IMR-90 (cell line): ENCODE results near the gene FKBP14. TPM values are rescaled to one million over a fixed set of nuclear protein-coding genes. Genes with fewer than 3 reads are reported as not detected.

Experiments used
- ATAC-seq: fragments of 200-7000 bp; cut with Tn5 transposase; 2 replicates; pipeline ENCODE4 v1.9.1; 2020; ENCODE audit warnings: low read depth, mild to moderate bottlenecking, moderate library complexity
- BruUV-seq: library from RNA; stranded (reverse); fragments of 400-500 nt; replicated peaks from 2 replicates; lab custom pipeline; 2021; lab: Mats Ljungman, UMichigan
- CTCF ChIA-PET: fragments of 300-600 bp; formaldehyde crosslinking; extraction: SDS; loops from one replicate; lab custom pipeline; 2021; ENCODE audit warnings: antibody characterized with exemption; lab: Yijun Ruan, JAX
- POLR2A ChIA-PET: fragments of 300-600 bp; sonication (Branson Sonifier 250); formaldehyde crosslinking; loops from one replicate; lab custom pipeline; 2022; ENCODE audit warnings: antibody characterized with exemption; ENCODE audit not compliant: unreplicated experiment; lab: Charles Lee
- DNase-seq: peaks from one replicate; pipeline ENCODE4 v3.0.0; 2013
- H2AFZ ChIP-seq: replicated peaks from 2 replicates; pipeline ENCODE3; 2013; ENCODE audit warnings: low read length, mild to moderate bottlenecking; ENCODE audit not compliant: poor library complexity
- H2AK5ac ChIP-seq: 2 replicates; pipeline ENCODE4 v1.6.1; 2013; ENCODE audit warnings: low read depth, low read length, inconsistent platforms
- H2AK9ac ChIP-seq: replicated peaks from 2 replicates; pipeline ENCODE3; 2013; ENCODE audit warnings: mild to moderate bottlenecking, low read depth, low read length, moderate library complexity; ENCODE audit not compliant: poor library complexity
- H2BK120ac ChIP-seq: 2 replicates; pipeline ENCODE4 v1.6.1; 2013; ENCODE audit warnings: low read depth, low read length, inconsistent platforms
- H2BK15ac ChIP-seq: 3 replicates; pipeline ENCODE4 v1.6.1; 2013; ENCODE audit warnings: low read depth, low read length, inconsistent platforms
- H2BK20ac ChIP-seq: 2 replicates; pipeline ENCODE4 v1.6.1; 2013; ENCODE audit warnings: low read depth, mild to moderate bottlenecking, inconsistent platforms, low read length, moderate library complexity
- H2BK5ac ChIP-seq: 2 replicates; pipeline ENCODE4 v1.6.1; 2013; ENCODE audit warnings: mild to moderate bottlenecking, low read depth, low read length, inconsistent platforms; ENCODE audit not compliant: poor library complexity, severe bottlenecking
- H3K14ac ChIP-seq: replicated peaks from 2 replicates; pipeline ENCODE4 v1.6.1; 2013; ENCODE audit warnings: low read depth, low read length, inconsistent platforms
- H3K18ac ChIP-seq: 2 replicates; pipeline ENCODE4 v1.6.1; 2013; ENCODE audit warnings: low read depth, low read length, control low read depth
- H3K23ac ChIP-seq: 2 replicates; pipeline ENCODE4 v1.6.1; 2013; ENCODE audit warnings: low read depth, low read length, inconsistent platforms
- H3K27ac ChIP-seq: 2 replicates; pipeline ENCODE4 v1.5.1; 2013; ENCODE audit warnings: mild to moderate bottlenecking, control low read depth, low read length; ENCODE audit not compliant: insufficient read depth
- H3K27me3 ChIP-seq: 2 replicates; pipeline ENCODE4 v1.6.1; 2013; ENCODE audit warnings: low read length; ENCODE audit not compliant: control insufficient read depth, insufficient read depth
- H3K36me3 ChIP-seq: 2 replicates; pipeline ENCODE4 v1.6.1; 2013; ENCODE audit warnings: low read length, mixed read lengths; ENCODE audit not compliant: control insufficient read depth, insufficient read depth
- H3K4ac ChIP-seq: 2 replicates; pipeline ENCODE4 v1.6.1; 2013; ENCODE audit warnings: low read depth, low read length, inconsistent platforms
- H3K4me1 ChIP-seq: 2 replicates; pipeline ENCODE4 v1.6.1; 2013; ENCODE audit warnings: low read length, mixed read lengths; ENCODE audit not compliant: control insufficient read depth, insufficient read depth
- H3K4me2 ChIP-seq: 2 replicates; pipeline ENCODE4 v1.6.1; 2013; ENCODE audit warnings: low read depth, mild to moderate bottlenecking, control low read depth, low read length, moderate library complexity
- H3K4me3 ChIP-seq: 2 replicates; pipeline ENCODE4 v1.5.1; 2013; ENCODE audit warnings: low read depth, mild to moderate bottlenecking, control low read depth, low read length, moderate library complexity; ENCODE audit not compliant: insufficient read depth
- H3K56ac ChIP-seq: 2 replicates; pipeline ENCODE4 v1.6.1; 2013; ENCODE audit warnings: low read length, inconsistent platforms; ENCODE audit not compliant: insufficient read depth; ENCODE audit errors: extremely low read depth
- H3K79me1 ChIP-seq, 2 experiments: 2 replicates each; pipeline ENCODE4 v1.6.1; 2013; ENCODE audit warnings: low read length in 2 of 2, inconsistent platforms in 1 of 2, low read depth in 1 of 2
- H3K9ac ChIP-seq: 2 replicates; pipeline ENCODE4 v1.6.1; 2013; ENCODE audit warnings: low read depth, low read length, control low read depth
- H3K9me1 ChIP-seq: 2 replicates; pipeline ENCODE4 v1.6.1; 2013; ENCODE audit warnings: low read length, inconsistent platforms; ENCODE audit not compliant: insufficient read depth
- H3K9me3 ChIP-seq: 2 replicates; pipeline ENCODE4 v1.6.1; 2013; ENCODE audit warnings: low read length; ENCODE audit not compliant: control insufficient read depth, insufficient read depth
- H4K20me1 ChIP-seq: 2 replicates; pipeline ENCODE4 v1.6.1; 2013; ENCODE audit warnings: low read length, inconsistent platforms; ENCODE audit not compliant: insufficient read depth
- H4K5ac ChIP-seq: 2 replicates; pipeline ENCODE4 v1.6.1; 2013; ENCODE audit warnings: mild to moderate bottlenecking, low read depth, low read length, control low read depth
- H4K8ac ChIP-seq, 2 experiments: 2 replicates each; pipeline ENCODE4 v1.6.1; 2013; ENCODE audit warnings: low read depth in 2 of 2, low read length in 2 of 2, control low read depth in 1 of 2, inconsistent platforms in 1 of 2
- H4K91ac ChIP-seq: 2 replicates; pipeline ENCODE4 v1.6.1; 2013; ENCODE audit warnings: low read depth, low read length, inconsistent platforms; ENCODE audit not compliant: insufficient read depth
- BHLHE40 ChIP-seq: fragments of 150-350 bp; IDR thresholded peaks from 2 replicates; pipeline ENCODE4 v1.6.1; 2016; ENCODE audit warnings: mild to moderate bottlenecking, low read depth, low read length
- CEBPB ChIP-seq: IDR thresholded peaks from 2 replicates; pipeline ENCODE4 v1.6.1; 2012; ENCODE audit warnings: low read depth, low read length, improper control_type of control experiment
- CHD1 ChIP-seq: IDR thresholded peaks from 2 replicates; pipeline ENCODE4 v1.6.1; 2012; ENCODE audit warnings: low read depth, low read length, improper control_type of control experiment
- FOS ChIP-seq: fragments of 150-350 bp; IDR thresholded peaks from 2 replicates; pipeline ENCODE4 v1.6.1; 2016; ENCODE audit warnings: low read depth, low read length
- MAZ ChIP-seq: IDR thresholded peaks from 2 replicates; pipeline ENCODE4 v1.6.1; 2012; ENCODE audit warnings: low read depth, mild to moderate bottlenecking, low read length, improper control_type of control experiment, moderate library complexity, borderline replicate concordance
- MXI1 ChIP-seq: IDR thresholded peaks from 2 replicates; pipeline ENCODE4 v1.6.1; 2012; ENCODE audit warnings: low read depth, mild to moderate bottlenecking, low read length, moderate library complexity, borderline replicate concordance
- NFE2L2 ChIP-seq: fragments of 150-350 bp; IDR thresholded peaks from 2 replicates; pipeline ENCODE4 v1.6.1; 2016; ENCODE audit warnings: low read depth, mild to moderate bottlenecking, low read length
- POLR2A ChIP-seq: IDR thresholded peaks from 2 replicates; pipeline ENCODE4 v1.6.1; 2012; ENCODE audit warnings: mild to moderate bottlenecking, low read depth, low read length
- RAD21 ChIP-seq: IDR thresholded peaks from 2 replicates; pipeline ENCODE4 v1.6.1; 2012; ENCODE audit warnings: low read length, improper control_type of control experiment
- RCOR1 ChIP-seq: IDR thresholded peaks from 2 replicates; pipeline ENCODE4 v1.6.1; 2012; ENCODE audit warnings: mild to moderate bottlenecking, low read length, improper control_type of control experiment; ENCODE audit not compliant: insufficient replicate concordance
- RFX5 ChIP-seq: IDR thresholded peaks from 2 replicates; pipeline ENCODE4 v1.8.0; 2012; ENCODE audit warnings: low read depth, mild to moderate bottlenecking, low read length, moderate library complexity
- SMC3 ChIP-seq: fragments of 150-350 bp; IDR thresholded peaks from 2 replicates; pipeline ENCODE4 v1.6.1; 2016; ENCODE audit warnings: low read depth, mild to moderate bottlenecking, antibody characterized with exemption, low read length, moderate library complexity
- WGBS, 2 experiments: methylation state at CpG; one replicate each; pipeline versions ENCODE4 v1.1.5 to v1.1.7; 2013; ENCODE audit warnings: missing lambda C conversion rate in 2 of 2; ENCODE audit not compliant: insufficient read length in 1 of 2; ENCODE audit errors: extremely low coverage in 2 of 2; 5-methylcytosine and 5-hydroxymethylcytosine counted together
- dilution Hi-C: fragments of 300-500 bp; cut with HindIII; formaldehyde crosslinking; loops from one replicate; pipeline ENCODE4 v1.14.3; 2018; ENCODE audit warnings: low sequenced_read_pairs; ENCODE audit not compliant: unreplicated experiment
- in situ Hi-C: fragments of 300-500 bp; cut with MboI; formaldehyde crosslinking; loops from 3 replicates; pipeline ENCODE4 v1.14.3; 2019; ENCODE audit warnings: low sequenced_read_pairs, inconsistent platforms, mixed read lengths
- intact Hi-C: fragments of 100-400 bp; cut with micrococcal nuclease; formaldehyde crosslinking; loops from 2 replicates; pipeline ENCODE4 v1.10.0; 2022
- polyA plus RNA-seq, 3 experiments: library from polyadenylated mRNA; depleted of rRNA; stranded (reverse); fragments of >200 nt; gene quantifications; 2 replicates each; pipeline ENCODE4 v1.2.3, GENCODE V29; 2012; ENCODE audit warnings: low replicate concordance in 1 of 3
- total RNA-seq: library from RNA; depleted of rRNA; stranded (reverse); fragments of >200 nt; gene quantifications from 2 replicates; pipeline ENCODE4 v1.2.3, GENCODE V29; 2012
- TF ChIP-seq, protein P1 (sequence below): conservative IDR thresholded peaks from 2 replicates; pipeline ENCODE4 v1.5.1; 2012; ENCODE audit warnings: mild to moderate bottlenecking, low read depth, low read length, improper control_type of control experiment
- TF ChIP-seq, protein P2 (sequence below): fragments of 150-350 bp; IDR thresholded peaks from 2 replicates; pipeline ENCODE4 v1.6.1; 2016; ENCODE audit warnings: low read depth, mild to moderate bottlenecking, low read length, moderate library complexity, borderline replicate concordance
- TF ChIP-seq, protein P3 (sequence below): fragments of 150-350 bp; IDR thresholded peaks from 2 replicates; pipeline ENCODE4 v1.6.1; 2017; ENCODE audit warnings: mild to moderate bottlenecking, antibody characterized with exemption, low read length, low read depth

The FKBP14 gene
- total and polyA plus RNA-seq, 2 of the 4 experiments (the other 2 are of a cell fraction) = 26.3 to 27.1 TPM

DNA sequence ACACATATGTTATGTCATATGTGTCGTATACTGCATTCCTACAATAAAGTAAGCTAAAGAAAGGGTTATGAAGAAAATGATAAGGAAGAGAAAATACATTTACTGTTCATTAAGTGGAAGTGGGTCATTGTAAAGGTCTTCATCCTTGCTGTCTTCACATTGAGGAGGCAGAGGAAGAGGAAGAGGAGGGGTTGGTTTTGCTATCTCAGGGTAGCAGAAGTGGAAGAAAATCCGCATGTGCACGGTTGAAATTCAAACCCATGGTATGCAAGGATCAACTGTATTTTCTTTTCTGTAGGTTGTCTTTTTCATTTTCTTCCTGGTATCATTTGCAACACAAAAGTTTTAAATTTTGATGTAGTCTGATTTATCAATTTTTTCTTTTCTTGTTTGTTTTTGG is 8.0 kb upstream of the FKBP14 start:
- intact Hi-C loops = no loop called here
- no peak overlapping the region for H3K14ac ChIP-seq
- in situ Hi-C loops = no loop called here
- no peak overlapping the region for H2BK15ac ChIP-seq
- H3K9ac ChIP-seq = no peak overlapping the region
- H3K27ac ChIP-seq = no peak overlapping the region
- H2AK9ac ChIP-seq = no peak overlapping the region
- TF ChIP-seq MXI1 = no peak
- no peak for TF ChIP-seq RCOR1
- no peak for TF ChIP-seq NFE2L2
- no peak for TF ChIP-seq POLR2A
- TF ChIP-seq, protein P1, sequence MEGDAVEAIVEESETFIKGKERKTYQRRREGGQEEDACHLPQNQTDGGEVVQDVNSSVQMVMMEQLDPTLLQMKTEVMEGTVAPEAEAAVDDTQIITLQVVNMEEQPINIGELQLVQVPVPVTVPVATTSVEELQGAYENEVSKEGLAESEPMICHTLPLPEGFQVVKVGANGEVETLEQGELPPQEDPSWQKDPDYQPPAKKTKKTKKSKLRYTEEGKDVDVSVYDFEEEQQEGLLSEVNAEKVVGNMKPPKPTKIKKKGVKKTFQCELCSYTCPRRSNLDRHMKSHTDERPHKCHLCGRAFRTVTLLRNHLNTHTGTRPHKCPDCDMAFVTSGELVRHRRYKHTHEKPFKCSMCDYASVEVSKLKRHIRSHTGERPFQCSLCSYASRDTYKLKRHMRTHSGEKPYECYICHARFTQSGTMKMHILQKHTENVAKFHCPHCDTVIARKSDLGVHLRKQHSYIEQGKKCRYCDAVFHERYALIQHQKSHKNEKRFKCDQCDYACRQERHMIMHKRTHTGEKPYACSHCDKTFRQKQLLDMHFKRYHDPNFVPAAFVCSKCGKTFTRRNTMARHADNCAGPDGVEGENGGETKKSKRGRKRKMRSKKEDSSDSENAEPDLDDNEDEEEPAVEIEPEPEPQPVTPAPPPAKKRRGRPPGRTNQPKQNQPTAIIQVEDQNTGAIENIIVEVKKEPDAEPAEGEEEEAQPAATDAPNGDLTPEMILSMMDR = no peak
- no peak for TF ChIP-seq FOS
- TF ChIP-seq CEBPB = no peak
- TF ChIP-seq CHD1 = no peak
- TF ChIP-seq MAZ = no peak
- no peak for TF ChIP-seq RAD21
- TF ChIP-seq, protein P2, sequence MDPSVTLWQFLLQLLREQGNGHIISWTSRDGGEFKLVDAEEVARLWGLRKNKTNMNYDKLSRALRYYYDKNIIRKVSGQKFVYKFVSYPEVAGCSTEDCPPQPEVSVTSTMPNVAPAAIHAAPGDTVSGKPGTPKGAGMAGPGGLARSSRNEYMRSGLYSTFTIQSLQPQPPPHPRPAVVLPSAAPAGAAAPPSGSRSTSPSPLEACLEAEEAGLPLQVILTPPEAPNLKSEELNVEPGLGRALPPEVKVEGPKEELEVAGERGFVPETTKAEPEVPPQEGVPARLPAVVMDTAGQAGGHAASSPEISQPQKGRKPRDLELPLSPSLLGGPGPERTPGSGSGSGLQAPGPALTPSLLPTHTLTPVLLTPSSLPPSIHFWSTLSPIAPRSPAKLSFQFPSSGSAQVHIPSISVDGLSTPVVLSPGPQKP = no peak
- no peak for TF ChIP-seq RFX5
- TF ChIP-seq SMC3 = no peak
- no peak for TF ChIP-seq BHLHE40
- TF ChIP-seq, protein P3, sequence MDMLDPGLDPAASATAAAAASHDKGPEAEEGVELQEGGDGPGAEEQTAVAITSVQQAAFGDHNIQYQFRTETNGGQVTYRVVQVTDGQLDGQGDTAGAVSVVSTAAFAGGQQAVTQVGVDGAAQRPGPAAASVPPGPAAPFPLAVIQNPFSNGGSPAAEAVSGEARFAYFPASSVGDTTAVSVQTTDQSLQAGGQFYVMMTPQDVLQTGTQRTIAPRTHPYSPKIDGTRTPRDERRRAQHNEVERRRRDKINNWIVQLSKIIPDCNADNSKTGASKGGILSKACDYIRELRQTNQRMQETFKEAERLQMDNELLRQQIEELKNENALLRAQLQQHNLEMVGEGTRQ = no peak
- no peak overlapping the region for H3K4me2 ChIP-seq
- no peak overlapping the region for H3K56ac ChIP-seq
- H3K9me3 ChIP-seq = no peaks in the 10 kb centered on the region
- no peak overlapping the region for H2BK120ac ChIP-seq
- dilution Hi-C loops = no loop called here
- POLR2A ChIA-PET = interaction anchor here (0.5 kb wide), 1 partner anchor 50 kb away, joined by 5 read pairs; no protein-coding TSS in a partner anchor
- BruUV-seq = no TSS peak
- H4K20me1 ChIP-seq = peaks cover 26% of the 10 kb centered on the region; the same call in 1 of the 2 replicates
- no peak overlapping the region; the same call in 1 of the 2 replicates for H3K23ac ChIP-seq
- H2AFZ ChIP-seq = no peak overlapping the region
- no peak overlapping the region for H2BK20ac ChIP-seq
- H3K9me1 ChIP-seq = peaks cover 3% of the 10 kb centered on the region; the same call in 1 of the 2 replicates
- no peaks in the 10 kb centered on the region for H3K27me3 ChIP-seq
- H2BK5ac ChIP-seq = no peak overlapping the region
- H4K8ac ChIP-seq = no peak overlapping the region
- H4K5ac ChIP-seq = no peak overlapping the region
- H3K4ac ChIP-seq = no peak overlapping the region
- no peak overlapping the region for H3K4me3 ChIP-seq
- H3K79me1 ChIP-seq = peaks cover 6 to 58% of the 10 kb centered on the region in 2 experiments; a peak in 3 of 4 replicates
- H4K91ac ChIP-seq = no peak overlapping the region
- 100% methylated on average over 2 of the region's 3 CpGs; no CpG with 5 or more reads in 1 of the 2 experiments for WGBS, 2 experiments
- H3K18ac ChIP-seq = no peak overlapping the region
- CTCF ChIA-PET = interaction anchor here (0.6 kb wide), 1 partner anchor 971 kb away, joined by 5 read pairs; no protein-coding TSS in a partner anchor
- peaks cover 4% of the 10 kb centered on the region; the same call in 1 of the 2 replicates for H3K4me1 ChIP-seq
- DNase-seq = no peak
- no peak overlapping the region for H2AK5ac ChIP-seq
- ATAC-seq = no peak
- H3K36me3 ChIP-seq = no peaks in the 10 kb centered on the region
